Measurements from ENCODE around the gene LIG3.

LIG3 gene

GRCh38 chr17:34979650-34980352 is 511 bp upstream of the LIG3 start:
- Histone ChIP-seq H3K4me3 (replicated peaks; ENCODE audit: insufficient read depth, low read length) (peak overlapping the region; percentile 39), H3K27ac (replicated peaks) (peak overlapping the region; percentile 97), H3K27me3 (ENCODE audit: insufficient read depth, poor library complexity, severe bottlenecking) (no peaks in the 10 kb centered on the region)
- no peak for TF ChIP-seq POLR2AphosphoS5 (IDR thresholded peaks at IDR 0.05; ENCODE audit: low read depth)
- no peak for TF ChIP-seq GABPA (IDR thresholded peaks at IDR 0.05; ENCODE audit: low read depth)
- no peak for TF ChIP-seq REST (IDR thresholded peaks at IDR 0.05; ENCODE audit: insufficient replicate concordance, low read depth)
- TF ChIP-seq CTCF (IDR thresholded peaks at IDR 0.05; ENCODE audit: insufficient read depth, low read length) = no peak
- no peak for TF ChIP-seq SPI1 (IDR thresholded peaks at IDR 0.05; ENCODE audit: borderline replicate concordance, low read depth)
- no peak for DNase-seq (ENCODE audit: low read depth in 1 of 2, low spot score in 1 of 2)

GRCh38 chr17:34980681-34981537 is 597 bp downstream of the LIG3 start:
- DNase-seq (ENCODE audit: low read depth in 1 of 2, low spot score in 1 of 2) = peak; percentile 82 to 86
- Histone ChIP-seq H3K27me3 (ENCODE audit: insufficient read depth, poor library complexity, severe bottlenecking) (no peaks in the 10 kb centered on the region), H3K27ac (replicated peaks) (peak overlapping the region; percentile 97), H3K4me3 (replicated peaks; ENCODE audit: insufficient read depth, low read length) (peak overlapping the region; percentile 59)
- no peak for TF ChIP-seq GABPA (IDR thresholded peaks at IDR 0.05; ENCODE audit: low read depth)
- peak; percentile 18 for TF ChIP-seq CTCF (IDR thresholded peaks at IDR 0.05; ENCODE audit: insufficient read depth, low read length)
- TF ChIP-seq POLR2AphosphoS5 (IDR thresholded peaks at IDR 0.05; ENCODE audit: low read depth) = peak; percentile 64; the same call in 1 of the 2 replicates

- H3K4me3 ChIP-seq (replicated peaks; ENCODE audit: insufficient read depth, low read length) = peak overlapping the region; percentile 59
- peak in 1 of 2 experiments; percentile 49 for DNase-seq (ENCODE audit: low read depth in 1 of 2, low spot score in 1 of 2)
- peak overlapping the region; percentile 97 for H3K27ac ChIP-seq (replicated peaks)
Observed at GRCh38 chr17:34981538-34982241, 1.4 kb downstream of the LIG3 start.

GRCh38 chr17:34987232-34987631 is 6.9 kb downstream of the LIG3 start:
- Histone ChIP-seq H3K4me3 (replicated peaks; ENCODE audit: insufficient read depth, low read length) (no peak overlapping the region), H3K27me3 (ENCODE audit: insufficient read depth, poor library complexity, severe bottlenecking) (no peaks in the 10 kb centered on the region), H3K27ac (replicated peaks) (no peak overlapping the region)
- no peak for TF ChIP-seq GABPA (IDR thresholded peaks at IDR 0.05; ENCODE audit: low read depth)
- TF ChIP-seq SPI1 (IDR thresholded peaks at IDR 0.05; ENCODE audit: borderline replicate concordance, low read depth) = no peak
- TF ChIP-seq REST (IDR thresholded peaks at IDR 0.05; ENCODE audit: insufficient replicate concordance, low read depth) = no peak
- no peak for TF ChIP-seq POLR2AphosphoS5 (IDR thresholded peaks at IDR 0.05; ENCODE audit: low read depth)
- TF ChIP-seq CTCF (IDR thresholded peaks at IDR 0.05; ENCODE audit: insufficient read depth, low read length) = no peak
- no peak for DNase-seq (ENCODE audit: low read depth in 1 of 2, low spot score in 1 of 2)

More at GRCh38 chr17:34981538-34982241, 1.4 kb downstream of the LIG3 start:
- no peak for TF ChIP-seq SPI1 (IDR thresholded peaks at IDR 0.05; ENCODE audit: borderline replicate concordance, low read depth)
- TF ChIP-seq POLR2AphosphoS5 (IDR thresholded peaks at IDR 0.05; ENCODE audit: low read depth) = no peak
- no peaks in the 10 kb centered on the region for H3K27me3 ChIP-seq (ENCODE audit: insufficient read depth, poor library complexity, severe bottlenecking)
